ENCODE results near the gene SLC27A1. TPM values are rescaled to one million over a fixed set of nuclear protein-coding genes. Genes with fewer than 3 reads are reported as not detected.

The SLC27A1 gene
- total and polyA plus RNA-seq, 9 of the 15 experiments (the other 6 are each of a cell fraction or from before 2014, with no cell fraction given): 0.06 to 3.0 (median 1.1) TPM

GRCh38 chr19:17554968-17555479 is 84.7 kb downstream of the SLC27A1 start (continued):
- TF ChIP-seq CXXC5 (CRISPR knock-in tag; IDR thresholded peaks at IDR 0.05) (no peak), MAX (CRISPR knock-in tag; IDR thresholded peaks at IDR 0.05) (no peak), TCFL5 (CRISPR knock-in tag; conservative IDR thresholded peaks at IDR 0.05) (no peak), ARHGAP35 (IDR thresholded peaks at IDR 0.05; ENCODE audit: partially characterized antibody) (no peak), ZNF511 (CRISPR knock-in tag; IDR thresholded peaks at IDR 0.05) (peak; percentile 67; the same call in 1 of the 2 replicates), HDAC1 (IDR thresholded peaks at IDR 0.05) (peak in 1 of 2 experiments; percentile 51; a peak in 1 of 4 replicates), E2F8 (IDR thresholded peaks at IDR 0.05; ENCODE audit: low read depth, partially characterized antibody) (peak; percentile 51), IRF1 (CRISPR knock-in tag; IDR thresholded peaks at IDR 0.05; ENCODE audit: borderline replicate concordance) (no peak), RAD51 (IDR thresholded peaks at IDR 0.05; ENCODE audit: borderline replicate concordance, low read depth) (0 out of 2 replicates have a peak, but pooled peaks have one; percentile 8), ZNF655 (CRISPR knock-in tag; IDR thresholded peaks at IDR 0.05) (no peak), USF1 (CRISPR knock-in tag; IDR thresholded peaks at IDR 0.05) (no peak), IRF9 (tag; IDR thresholded peaks at IDR 0.05) (no peak)
